HEK293 (cell line): ENCODE measurements around the gene ITK.

Experiments used
- GFI1B ChIP-seq: fragments of 450-650 bp; formaldehyde crosslinking; IDR thresholded peaks from 2 replicates; pipeline ENCODE4 v1.5.1; 2016; ENCODE audit warnings: missing biosample characterization, missing genetic modification characterization
- HOXA7 ChIP-seq: sonication (generic); formaldehyde crosslinking; IDR thresholded peaks from 2 replicates; pipeline ENCODE4 v1.8.1; 2022; ENCODE audit warnings: missing genetic modification reagents, borderline replicate concordance
- KLF17 ChIP-seq: fragments of 450-650 bp; formaldehyde crosslinking; IDR thresholded peaks from 2 replicates; pipeline ENCODE4 v1.5.1; 2016; ENCODE audit warnings: missing biosample characterization, missing genetic modification characterization
- KLF7 ChIP-seq: fragments of 450-650 bp; formaldehyde crosslinking; IDR thresholded peaks from 2 replicates; pipeline ENCODE4 v1.5.1; 2016; ENCODE audit warnings: missing biosample characterization, missing genetic modification characterization, borderline replicate concordance
- KLF9 ChIP-seq: fragments of 450-650 bp; formaldehyde crosslinking; IDR thresholded peaks from 2 replicates; pipeline ENCODE4 v1.5.1; 2016; ENCODE audit warnings: missing biosample characterization, missing genetic modification characterization, low read depth
- OSR2 ChIP-seq: fragments of 450-650 bp; formaldehyde crosslinking; IDR thresholded peaks from 2 replicates; pipeline ENCODE4 v1.5.1; 2016; ENCODE audit warnings: missing biosample characterization, missing genetic modification characterization
- SP2 ChIP-seq: fragments of 450-650 bp; formaldehyde crosslinking; IDR thresholded peaks from 2 replicates; pipeline ENCODE4 v1.5.1; 2016; ENCODE audit warnings: missing biosample characterization, missing genetic modification characterization
- SP3 ChIP-seq: fragments of 450-650 bp; formaldehyde crosslinking; IDR thresholded peaks from 2 replicates; pipeline ENCODE4 v1.5.1; 2016; ENCODE audit warnings: missing biosample characterization, missing genetic modification characterization
- SP7 ChIP-seq: fragments of 450-650 bp; formaldehyde crosslinking; IDR thresholded peaks from 2 replicates; pipeline ENCODE4 v1.5.1; 2016; ENCODE audit warnings: missing biosample characterization, missing genetic modification characterization
- ZBTB11 ChIP-seq: fragments of 450-650 bp; formaldehyde crosslinking; conservative IDR thresholded peaks from 2 replicates; pipeline ENCODE4 v1.5.1; 2016; ENCODE audit warnings: low read depth, missing biosample characterization, missing genetic modification characterization
- ZBTB49 ChIP-seq: fragments of 450-650 bp; formaldehyde crosslinking; IDR thresholded peaks from 2 replicates; pipeline ENCODE4 v1.5.1; 2016; ENCODE audit warnings: missing biosample characterization, missing genetic modification characterization, low read depth
- ZEB2 ChIP-seq: fragments of 450-650 bp; formaldehyde crosslinking; IDR thresholded peaks from 2 replicates; pipeline ENCODE4 v1.5.1; 2016; ENCODE audit warnings: missing biosample characterization, missing genetic modification characterization
- ZFP3 ChIP-seq: fragments of 450-650 bp; formaldehyde crosslinking; IDR thresholded peaks from 2 replicates; pipeline ENCODE4 v1.5.1; 2016; ENCODE audit warnings: low read depth, missing biosample characterization, missing genetic modification characterization
- ZNF112 ChIP-seq: fragments of 450-650 bp; formaldehyde crosslinking; IDR thresholded peaks from 2 replicates; pipeline ENCODE4 v1.5.0; 2017; ENCODE audit warnings: missing biosample characterization, missing genetic modification characterization
- ZNF169 ChIP-seq: fragments of 450-650 bp; formaldehyde crosslinking; IDR thresholded peaks from 2 replicates; pipeline ENCODE4 v1.5.1; 2016; ENCODE audit warnings: missing biosample characterization, missing genetic modification characterization
- ZNF26 ChIP-seq: fragments of 450-650 bp; formaldehyde crosslinking; IDR thresholded peaks from 2 replicates; pipeline ENCODE4 v1.5.1; 2016; ENCODE audit warnings: missing biosample characterization, missing genetic modification characterization
- ZNF324 ChIP-seq: fragments of 450-650 bp; formaldehyde crosslinking; IDR thresholded peaks from 2 replicates; pipeline ENCODE4 v1.5.1; 2016; ENCODE audit warnings: missing biosample characterization, missing genetic modification characterization
- ZNF341 ChIP-seq: fragments of 450-650 bp; formaldehyde crosslinking; IDR thresholded peaks from 2 replicates; pipeline ENCODE4; 2016; ENCODE audit warnings: low read depth, missing biosample characterization, missing genetic modification characterization
- ZNF366 ChIP-seq: fragments of 450-650 bp; formaldehyde crosslinking; conservative IDR thresholded peaks from 2 replicates; pipeline ENCODE4 v1.5.1; 2016; ENCODE audit warnings: missing biosample characterization, missing genetic modification characterization
- ZNF37A ChIP-seq: fragments of 450-650 bp; IDR thresholded peaks from 2 replicates; pipeline ENCODE4 v1.5.1; 2018; ENCODE audit warnings: missing biosample characterization, missing genetic modification characterization
- ZNF404 ChIP-seq: fragments of 450-650 bp; formaldehyde crosslinking; IDR thresholded peaks from 2 replicates; pipeline ENCODE4 v1.5.1; 2017; ENCODE audit warnings: missing biosample characterization, missing genetic modification characterization
- ZNF558 ChIP-seq: fragments of 450-650 bp; formaldehyde crosslinking; IDR thresholded peaks from 2 replicates; pipeline ENCODE4 v1.5.1; 2016; ENCODE audit warnings: missing biosample characterization, missing genetic modification characterization
- ZNF621 ChIP-seq: fragments of 450-650 bp; formaldehyde crosslinking; IDR thresholded peaks from 2 replicates; pipeline ENCODE4 v1.5.1; 2017; ENCODE audit warnings: missing biosample characterization, missing genetic modification characterization
- ZNF658 ChIP-seq: fragments of 450-650 bp; formaldehyde crosslinking; IDR thresholded peaks from 2 replicates; pipeline ENCODE4; 2016; ENCODE audit warnings: missing biosample characterization, missing genetic modification characterization
- ZNF677 ChIP-seq: fragments of 450-650 bp; IDR thresholded peaks from 2 replicates; pipeline ENCODE4 v1.5.0; 2018; ENCODE audit warnings: missing biosample characterization, mild to moderate bottlenecking, missing genetic modification characterization, moderate library complexity
- ZNF692 ChIP-seq: fragments of 450-650 bp; formaldehyde crosslinking; IDR thresholded peaks from 2 replicates; pipeline ENCODE4 v1.5.1; 2016; ENCODE audit warnings: missing biosample characterization, missing genetic modification characterization
- ZNF747 ChIP-seq: fragments of 450-650 bp; formaldehyde crosslinking; IDR thresholded peaks from 2 replicates; pipeline ENCODE4 v1.5.1; 2016; ENCODE audit warnings: missing biosample characterization, missing genetic modification characterization
- ZSCAN30 ChIP-seq: fragments of 450-650 bp; IDR thresholded peaks from 2 replicates; pipeline ENCODE4 v1.5.1; 2018; ENCODE audit warnings: missing biosample characterization, mild to moderate bottlenecking, missing genetic modification characterization, moderate library complexity

The ITK gene

GRCh38 chr5:157143127-157143971 lies 37.3 kb upstream of the ITK start (continued):
- TF ChIP-seq ZNF324, result 0 out of 2 replicates have a peak, but pooled peaks have one; percentile 11
- no peak for TF ChIP-seq ZNF112
- TF ChIP-seq ZBTB11 (tag by site-specific recombination), result 0 out of 2 replicates have a peak, but pooled peaks have one; percentile 34
- no peak for TF ChIP-seq ZNF658 (tag by site-specific recombination)
- TF ChIP-seq ZNF341 (tag by site-specific recombination), result peak; percentile 34
- no peak for TF ChIP-seq ZNF677 (tag by site-specific recombination)
- TF ChIP-seq ZNF621 (tag by site-specific recombination), result no peak
- TF ChIP-seq KLF9 (tag by site-specific recombination), result 0 out of 2 replicates have a peak, but pooled peaks have one; percentile 12
- peak; percentile 47; the same call in 1 of the 2 replicates for TF ChIP-seq ZEB2 (tag by site-specific recombination)
- no peak; the same call in 1 of the 2 replicates for TF ChIP-seq ZSCAN30 (tag by site-specific recombination)
- TF ChIP-seq KLF17 (tag by site-specific recombination), result no peak
- peak; percentile 67 for TF ChIP-seq SP2 (tag by site-specific recombination)
- no peak for TF ChIP-seq SP3
- no peak for TF ChIP-seq ZNF26 (tag by site-specific recombination)
- TF ChIP-seq SP7 (tag by site-specific recombination), result 0 out of 2 replicates have a peak, but pooled peaks have one; percentile 24
- TF ChIP-seq ZFP3 (tag by site-specific recombination), result no peak
- no peak for TF ChIP-seq ZBTB49 (tag by site-specific recombination)
- TF ChIP-seq ZNF404 (tag by site-specific recombination), result no peak
- no peak for TF ChIP-seq KLF7 (tag by site-specific recombination)
- TF ChIP-seq GFI1B, result no peak
- no peak for TF ChIP-seq ZNF692 (tag by site-specific recombination)
- no peak for TF ChIP-seq ZNF747
- TF ChIP-seq HOXA7 (CRISPR knock-in tag), result no peak
- TF ChIP-seq ZNF169 (tag by site-specific recombination), result no peak
- TF ChIP-seq ZNF558 (tag by site-specific recombination), result no peak
- no peak for TF ChIP-seq ZNF366 (tag by site-specific recombination)
- TF ChIP-seq ZNF37A, result no peak
- TF ChIP-seq OSR2 (tag by site-specific recombination), result no peak
